ENCODE data around the gene ZNF99.
"Not testable (repeated sequence)": the region's sequence is repeated elsewhere in the genome, so short reads cannot be mapped to it uniquely, and the experiment has no call there.

ZNF99 gene

GRCh38 chr19:22783651-22784410 lies at the start of gene ZNF99:
ZNF99 (minus strand) TSS chr19:22784151; CDS start chr19:22784016, 135 bp downstream.
- no peak for DNase-seq (ENCODE audit: low read depth)

GRCh38 chr19:22832031-22832762 lies 48.2 kb upstream of the ZNF99 start, which contains the start of gene ZNF723:
ZNF723 (plus strand) TSS chr19:22832291; CDS start chr19:22832380, 89 bp downstream.
- DNase-seq (ENCODE audit: low read depth) = no peak

GRCh38 chr19:22831211-22831610 lies 47.3 kb upstream of the ZNF99 start:
- DNase-seq (ENCODE audit: low read depth) = no peak

GRCh38 chr19:22814124-22814523 lies 30.2 kb upstream of the ZNF99 start:
- no peak for DNase-seq (ENCODE audit: low read depth)

GRCh38 chr19:22807061-22807835 lies 23.3 kb upstream of the ZNF99 start:
- DNase-seq (ENCODE audit: low read depth) = no peak

- DNase-seq (ENCODE audit: low read depth) = no peak
Measured at GRCh38 chr19:22806418-22806817, 22.5 kb upstream of the ZNF99 start.

GRCh38 chr19:22797040-22797439 lies 13.1 kb upstream of the ZNF99 start:
- DNase-seq (ENCODE audit: low read depth) = no peak

GRCh38 chr19:22792863-22793262 lies 8.9 kb upstream of the ZNF99 start:
- DNase-seq (ENCODE audit: low read depth) = not testable (repeated sequence)

- DNase-seq (ENCODE audit: low read depth) = no peak
Measured at GRCh38 chr19:22735911-22736645, 47.9 kb downstream of the ZNF99 start.

- no peak for DNase-seq (ENCODE audit: low read depth)
Measured at GRCh38 chr19:22733691-22734090, 50.3 kb downstream of the ZNF99 start.

- DNase-seq (ENCODE audit: low read depth) = not testable (repeated sequence)
Measured at GRCh38 chr19:22728214-22728613, 55.7 kb downstream of the ZNF99 start.

GRCh38 chr19:22721533-22721932 lies 62.4 kb downstream of the ZNF99 start:
- DNase-seq (ENCODE audit: low read depth) = not testable (repeated sequence)

- DNase-seq (ENCODE audit: low read depth) = no peak
Measured at GRCh38 chr19:22708983-22709382, 75.0 kb downstream of the ZNF99 start.

- DNase-seq (ENCODE audit: low read depth) = not testable (repeated sequence)
Measured at GRCh38 chr19:22703096-22703495, 80.9 kb downstream of the ZNF99 start.

GRCh38 chr19:22702661-22703060 lies 81.3 kb downstream of the ZNF99 start:
- not testable (repeated sequence) for DNase-seq (ENCODE audit: low read depth)
